HepG2 (cell line): ENCODE data around the gene IL27RA. TPM values are rescaled to one million over a fixed set of nuclear protein-coding genes. Genes with fewer than 3 reads are reported as not detected.

Experiments used
- ADNP ChIP-seq: sonication (generic); formaldehyde crosslinking; IDR thresholded peaks from 2 replicates; pipeline ENCODE4 v1.4.0; 2020; ENCODE audit warnings: missing genetic modification reagents
- CCDC6 ChIP-seq: sonication (generic); formaldehyde crosslinking; IDR thresholded peaks from 2 replicates; pipeline ENCODE4 v1.8.1; 2022; ENCODE audit warnings: mild to moderate bottlenecking, missing genetic modification reagents, moderate library complexity
- CEBPG ChIP-seq: IDR thresholded peaks from 2 replicates; pipeline ENCODE4 v1.6.1; 2016
- ELF3 ChIP-seq: IDR thresholded peaks from 2 replicates; pipeline ENCODE4 v1.6.1; 2016; ENCODE audit warnings: missing genetic modification reagents, missing compliant biosample characterization
- EP300 ChIP-seq, 3 experiments: sonication (generic) in 1 of 3; formaldehyde crosslinking in 1 of 3; IDR thresholded peaks; 2 replicates each; pipeline versions ENCODE4 v1.5.1 to v1.6.1; 2011 to 2020; ENCODE audit warnings: low read depth in 2 of 3, low read length in 2 of 3, borderline replicate concordance in 1 of 3, improper control_type of control experiment in 1 of 3, mild to moderate bottlenecking in 1 of 3, missing genetic modification reagents in 1 of 3, moderate library complexity in 1 of 3
- ETV5 ChIP-seq: IDR thresholded peaks from 2 replicates; pipeline ENCODE4 v1.6.1; 2018; ENCODE audit warnings: missing biosample characterization, missing genetic modification reagents, inconsistent platforms, borderline replicate concordance
- GABPB1 ChIP-seq: IDR thresholded peaks from 2 replicates; pipeline ENCODE4 v1.6.1; 2016; ENCODE audit warnings: mild to moderate bottlenecking, missing genetic modification reagents, moderate library complexity, missing compliant biosample characterization
- GLI4 ChIP-seq: sonication (generic); formaldehyde crosslinking; IDR thresholded peaks from 2 replicates; pipeline ENCODE4 v1.5.1; 2020; ENCODE audit warnings: missing genetic modification reagents, mild to moderate bottlenecking, moderate library complexity, borderline replicate concordance
- GMEB1 ChIP-seq: sonication (generic); formaldehyde crosslinking; IDR thresholded peaks from 2 replicates; pipeline ENCODE4 v1.5.1; 2020; ENCODE audit warnings: missing genetic modification reagents, mild to moderate bottlenecking, borderline replicate concordance
- HNF4A ChIP-seq: sonication (generic); formaldehyde crosslinking; IDR thresholded peaks from 2 replicates; pipeline ENCODE4 v1.4.0; 2020; ENCODE audit warnings: missing genetic modification reagents
- KLF16 ChIP-seq, 2 experiments: sonication (generic) in 1 of 2; formaldehyde crosslinking in 1 of 2; IDR thresholded peaks; 2 replicates each; pipeline versions ENCODE4 v1.6.1 to v1.8.0; 2016 to 2023; ENCODE audit warnings: missing genetic modification reagents in 2 of 2, missing compliant biosample characterization in 1 of 2
- PHF21A ChIP-seq: sonication (generic); formaldehyde crosslinking; IDR thresholded peaks from 2 replicates; pipeline ENCODE4 v1.5.0; 2020; ENCODE audit warnings: mild to moderate bottlenecking, missing genetic modification reagents
- POLR2AphosphoS5 ChIP-seq: IDR thresholded peaks from 2 replicates; pipeline ENCODE4 v1.6.1; 2012; ENCODE audit warnings: low read depth, low read length
- RCOR2 ChIP-seq: IDR thresholded peaks from 2 replicates; pipeline ENCODE4 v1.6.1; 2016; ENCODE audit warnings: missing biosample characterization, missing genetic modification reagents
- RXRA ChIP-seq: sonication (generic); formaldehyde crosslinking; IDR thresholded peaks from 2 replicates; pipeline ENCODE4 v1.5.1; 2020; ENCODE audit warnings: missing genetic modification reagents
- SPEN ChIP-seq: sonication (generic); formaldehyde crosslinking; IDR thresholded peaks from 2 replicates; pipeline ENCODE4 v1.5.1; 2020; ENCODE audit warnings: low read depth, mild to moderate bottlenecking, missing genetic modification reagents
- SRSF1 ChIP-seq: fragments of 200-400 bp; formaldehyde crosslinking; optimal IDR thresholded peaks from 2 replicates; pipeline ENCODE3; 2017; ENCODE audit warnings: mild to moderate bottlenecking, low read depth, low read length, moderate library complexity
- STAG1 ChIP-seq: sonication (generic); formaldehyde crosslinking; IDR thresholded peaks from 2 replicates; pipeline ENCODE4 v1.4.0; 2020; ENCODE audit warnings: missing genetic modification reagents
- THAP11 ChIP-seq: IDR thresholded peaks from 2 replicates; pipeline ENCODE4 v1.6.1; 2016; ENCODE audit warnings: missing biosample characterization, missing genetic modification reagents
- ZBTB7B ChIP-seq: sonication (generic); formaldehyde crosslinking; IDR thresholded peaks from 2 replicates; pipeline ENCODE4 v1.4.0; 2020; ENCODE audit warnings: missing genetic modification reagents
- ZNF337 ChIP-seq: sonication (generic); formaldehyde crosslinking; IDR thresholded peaks from 2 replicates; pipeline ENCODE4 v1.5.1; 2020; ENCODE audit warnings: missing genetic modification reagents, low read depth, mild to moderate bottlenecking, borderline replicate concordance
- ZNF7 ChIP-seq: IDR thresholded peaks from 2 replicates; pipeline ENCODE4 v1.6.1; 2016; ENCODE audit warnings: missing biosample characterization, missing genetic modification reagents
- ZNF749 ChIP-seq: sonication (generic); formaldehyde crosslinking; IDR thresholded peaks from 2 replicates; pipeline ENCODE4 v1.8.0; 2022; ENCODE audit warnings: mild to moderate bottlenecking, missing genetic modification reagents, moderate library complexity, borderline replicate concordance
- ZNF768 ChIP-seq: sonication (generic); formaldehyde crosslinking; IDR thresholded peaks from 2 replicates; pipeline ENCODE4 v1.4.0; 2020; ENCODE audit warnings: missing genetic modification reagents
- polyA plus RNA-seq, 8 experiments: library from polyadenylated mRNA; depleted of rRNA in 3 of 8; stranded (reverse) in 7 of 8; unstranded in 1 of 8; fragments of >200 nt; fragmentation: Illumina TruSeq in 4 of 8; extraction: Trizol in 4 of 8; gene quantifications; 2 replicates each; pipeline versions ENCODE4 v1.2.1 to v1.2.3, GENCODE V29; 2011 to 2016; ENCODE audit warnings: low read depth in 4 of 8, missing spikeins in 1 of 8, mixed read lengths in 1 of 8; ENCODE audit not compliant: insufficient read depth in 1 of 8
- total RNA-seq, 5 experiments: library from RNA; depleted of rRNA; stranded (reverse); fragments of >200 nt; fragmentation: Illumina TruSeq; extraction: Trizol; gene quantifications; 2 replicates each; pipeline ENCODE4 v1.2.3, GENCODE V29; 2016; ENCODE audit warnings: low read depth in 1 of 5
- TF ChIP-seq, protein P1 (sequence below): sonication (generic); formaldehyde crosslinking; IDR thresholded peaks from 2 replicates; pipeline ENCODE4 v1.4.0; 2020; ENCODE audit warnings: missing genetic modification reagents
- TF ChIP-seq, protein P2 (sequence below): sonication (generic); formaldehyde crosslinking; IDR thresholded peaks from 2 replicates; pipeline ENCODE4 v1.5.0; 2020; ENCODE audit warnings: missing genetic modification reagents

IL27RA gene
- total and polyA plus RNA-seq, 2 of the 13 experiments (the other 11 are each of a cell fraction or from before 2014, with no cell fraction given) = 3.5 to 8.1 TPM

DNA sequence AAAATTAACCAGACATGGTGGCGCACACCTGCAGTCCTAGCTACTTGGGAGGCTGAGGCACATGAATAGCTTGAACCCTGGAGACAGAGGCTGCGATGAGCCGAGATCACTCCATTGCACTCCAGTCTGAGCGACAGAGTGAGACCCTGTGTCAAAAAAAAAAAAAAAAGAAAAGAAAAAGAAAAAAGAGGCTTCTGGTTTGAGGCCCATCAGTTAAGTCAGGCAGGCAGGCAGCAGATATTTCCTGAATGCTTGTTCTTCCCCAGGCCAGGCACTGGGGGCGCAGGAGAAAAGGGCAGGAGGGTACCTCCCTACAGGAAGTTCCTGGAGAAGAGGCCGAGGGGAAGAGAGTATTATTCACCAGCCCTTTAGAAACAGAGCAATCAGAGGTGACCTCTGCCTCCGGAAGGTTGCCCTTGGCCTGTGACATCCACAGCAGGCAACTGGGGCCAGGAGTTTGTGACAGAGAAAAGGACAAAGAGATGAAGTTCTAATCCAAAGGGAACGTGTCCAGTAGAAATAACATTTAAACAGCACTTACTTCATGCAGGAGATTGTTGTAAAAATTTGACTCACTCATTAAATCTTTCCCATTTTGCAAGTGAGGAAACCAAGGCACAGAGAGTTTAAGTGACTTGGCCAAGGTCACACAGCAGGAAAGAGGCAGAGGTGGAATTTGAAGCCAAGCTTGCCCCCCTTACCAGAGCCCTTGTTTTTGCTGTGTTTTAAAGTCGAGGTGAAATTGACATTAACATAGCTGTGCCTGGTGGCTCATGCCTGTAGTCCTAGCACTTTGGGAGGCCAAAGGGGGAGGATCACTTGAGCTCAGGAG lies 7.9 kb upstream of the IL27RA start (continued):
- TF ChIP-seq, protein P1, sequence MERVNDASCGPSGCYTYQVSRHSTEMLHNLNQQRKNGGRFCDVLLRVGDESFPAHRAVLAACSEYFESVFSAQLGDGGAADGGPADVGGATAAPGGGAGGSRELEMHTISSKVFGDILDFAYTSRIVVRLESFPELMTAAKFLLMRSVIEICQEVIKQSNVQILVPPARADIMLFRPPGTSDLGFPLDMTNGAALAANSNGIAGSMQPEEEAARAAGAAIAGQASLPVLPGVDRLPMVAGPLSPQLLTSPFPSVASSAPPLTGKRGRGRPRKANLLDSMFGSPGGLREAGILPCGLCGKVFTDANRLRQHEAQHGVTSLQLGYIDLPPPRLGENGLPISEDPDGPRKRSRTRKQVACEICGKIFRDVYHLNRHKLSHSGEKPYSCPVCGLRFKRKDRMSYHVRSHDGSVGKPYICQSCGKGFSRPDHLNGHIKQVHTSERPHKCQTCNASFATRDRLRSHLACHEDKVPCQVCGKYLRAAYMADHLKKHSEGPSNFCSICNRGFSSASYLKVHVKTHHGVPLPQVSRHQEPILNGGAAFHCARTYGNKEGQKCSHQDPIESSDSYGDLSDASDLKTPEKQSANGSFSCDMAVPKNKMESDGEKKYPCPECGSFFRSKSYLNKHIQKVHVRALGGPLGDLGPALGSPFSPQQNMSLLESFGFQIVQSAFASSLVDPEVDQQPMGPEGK (CRISPR knock-in tag) = peak; percentile 12; the same call in 1 of the 2 replicates
- peak; percentile 47 for TF ChIP-seq SPEN (CRISPR knock-in tag)
- 0 out of 2 replicates have a peak, but pooled peaks have one; percentile 44 for TF ChIP-seq GLI4
- TF ChIP-seq ELF3 (CRISPR knock-in tag) = peak; percentile 97
- no peak for TF ChIP-seq ZNF337 (CRISPR knock-in tag)
- TF ChIP-seq ADNP = 0 out of 2 replicates have a peak, but pooled peaks have one; percentile 27
- TF ChIP-seq POLR2AphosphoS5 = no peak
- TF ChIP-seq RXRA (CRISPR knock-in tag) = peak; percentile 38; the same call in 1 of the 2 replicates
- peak; percentile 78 for TF ChIP-seq THAP11 (CRISPR knock-in tag)
- TF ChIP-seq, protein P2, sequence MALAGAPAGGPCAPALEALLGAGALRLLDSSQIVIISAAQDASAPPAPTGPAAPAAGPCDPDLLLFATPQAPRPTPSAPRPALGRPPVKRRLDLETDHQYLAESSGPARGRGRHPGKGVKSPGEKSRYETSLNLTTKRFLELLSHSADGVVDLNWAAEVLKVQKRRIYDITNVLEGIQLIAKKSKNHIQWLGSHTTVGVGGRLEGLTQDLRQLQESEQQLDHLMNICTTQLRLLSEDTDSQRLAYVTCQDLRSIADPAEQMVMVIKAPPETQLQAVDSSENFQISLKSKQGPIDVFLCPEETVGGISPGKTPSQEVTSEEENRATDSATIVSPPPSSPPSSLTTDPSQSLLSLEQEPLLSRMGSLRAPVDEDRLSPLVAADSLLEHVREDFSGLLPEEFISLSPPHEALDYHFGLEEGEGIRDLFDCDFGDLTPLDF (CRISPR knock-in tag) = no peak
- 0 out of 2 replicates have a peak, but pooled peaks have one; percentile 24 for TF ChIP-seq ZNF749 (CRISPR knock-in tag)
- peak in 1 of 2 experiments; percentile 60; a peak in 2 of 4 replicates for TF ChIP-seq KLF16 (CRISPR knock-in tag; IDR thresholded peaks at IDR 0.05)
- TF ChIP-seq CEBPG (CRISPR knock-in tag) = peak; percentile 21
- peak; percentile 33; the same call in 1 of the 2 replicates for TF ChIP-seq GMEB1 (CRISPR knock-in tag)
- peak; percentile 32; the same call in 1 of the 2 replicates for TF ChIP-seq ZBTB7B (CRISPR knock-in tag)
- TF ChIP-seq HNF4A (CRISPR knock-in tag) = peak; percentile 47
- peak; percentile 60; the same call in 1 of the 2 replicates for TF ChIP-seq RCOR2
- no peak for TF ChIP-seq ZNF7 (CRISPR knock-in tag)
- TF ChIP-seq CCDC6 (CRISPR knock-in tag) = 0 out of 2 replicates have a peak, but pooled peaks have one; percentile 55
- TF ChIP-seq PHF21A (CRISPR knock-in tag) = peak; percentile 88
- peak; percentile 39 for TF ChIP-seq STAG1 (CRISPR knock-in tag)
- no peak for TF ChIP-seq SRSF1
- TF ChIP-seq ZNF768 (CRISPR knock-in tag) = peak; percentile 90; the same call in 1 of the 2 replicates
- peak in 1 of 2 experiments; percentile 38; a peak in 1 of 4 replicates for TF ChIP-seq EP300 (IDR thresholded peaks at IDR 0.05; ENCODE audit: low read depth in 2 of 2, low read length in 2 of 2)
- no peak for TF ChIP-seq EP300 (CRISPR knock-in tag; IDR thresholded peaks at IDR 0.05; ENCODE audit: borderline replicate concordance)
- TF ChIP-seq ETV5 (CRISPR knock-in tag) = peak; percentile 87; the same call in 1 of the 2 replicates
- peak; percentile 73 for TF ChIP-seq GABPB1 (CRISPR knock-in tag)
